HCT116 (cell line): ENCODE data around the gene SNED1. TPM values are rescaled to one million over a fixed set of nuclear protein-coding genes. Genes with fewer than 3 reads are reported as not detected.

ENCODE experiments used
- ATAC-seq: fragments of 200-7000 bp; cut with Tn5 transposase; 2 replicates; pipeline ENCODE4 v1.9.1; 2020; ENCODE audit warnings: mild to moderate bottlenecking, moderate library complexity
- BruUV-seq: library from RNA; stranded (reverse); fragments of 400-500 nt; replicated peaks from 2 replicates; lab custom pipeline; 2021; lab: Mats Ljungman, UMichigan
- CTCF ChIA-PET: fragments of 300-600 bp; sonication (Branson Sonifier 250); formaldehyde crosslinking; loops from one replicate; lab custom pipeline; 2021; ENCODE audit warnings: antibody characterized with exemption; lab: Charles Lee
- POLR2A ChIA-PET: fragments of 300-600, 350-600 bp; sonication (Branson Sonifier 250); formaldehyde crosslinking; loops from one replicate; lab custom pipeline; 2021; ENCODE audit warnings: antibody characterized with exemption; lab: Charles Lee
- RAD21 ChIA-PET, 2 experiments: fragments of 300-600 bp; sonication (Branson Sonifier 250); formaldehyde crosslinking; loops; one replicate each; lab custom pipeline; 2023; ENCODE audit warnings: low total read pairs in 2 of 2; ENCODE audit not compliant: uncharacterized antibody in 2 of 2, unreplicated experiment in 2 of 2, low non-redundant PET in 1 of 2; lab: Charles Lee
- DNase-seq: peaks from one replicate; pipeline ENCODE4 v3.0.0-alpha.2; 2010; ENCODE audit warnings: low read depth, low spot score
- H2AFZ ChIP-seq: fragments of 200-600 bp; shearing (Covaris generic), sonication (generic); 2 replicates; pipeline ENCODE4 v1.6.1; 2017; ENCODE audit warnings: low read depth, mixed run types, mixed read lengths, antibody characterized with exemption, low read length; ENCODE audit not compliant: poor library complexity, severe bottlenecking
- H3K27ac ChIP-seq: 2 replicates; pipeline ENCODE4 v1.5.1; 2012; ENCODE audit warnings: low read depth, low read length
- H3K27me3 ChIP-seq: fragments of 200-600 bp; sonication (generic); 2 replicates; pipeline ENCODE4 v1.6.1; 2016; ENCODE audit warnings: mixed run types, low read length, mixed read lengths; ENCODE audit not compliant: insufficient read depth
- H3K36me3 ChIP-seq, 2 experiments: fragments of 200-500 bp in 1 of 2; fragments of 200-600 bp in 1 of 2; sonication (Bioruptor generic) in 1 of 2; sonication (generic) in 1 of 2; 2 replicates each; pipeline versions ENCODE4 v1.5.1 to v1.6.1; 2014 to 2016; ENCODE audit warnings: low read length in 2 of 2, inconsistent platforms in 1 of 2, mixed read lengths in 1 of 2, mixed run types in 1 of 2; ENCODE audit not compliant: insufficient read depth in 2 of 2, control insufficient read depth in 1 of 2
- H3K4me1 ChIP-seq, 2 experiments: fragments of 200-600 bp in 1 of 2; sonication (generic) in 1 of 2; 2 replicates each; pipeline versions ENCODE4 v1.5.1 to v1.6.1; 2012 to 2017; ENCODE audit warnings: low read length in 2 of 2, inconsistent platforms in 1 of 2, mild to moderate bottlenecking in 1 of 2, mixed read lengths in 1 of 2, mixed run types in 1 of 2, moderate library complexity in 1 of 2; ENCODE audit not compliant: insufficient read depth in 2 of 2, control insufficient read depth in 1 of 2
- H3K4me2 ChIP-seq: fragments of 200-600 bp; sonication (generic); 2 replicates; pipeline ENCODE4 v1.6.1; 2017; ENCODE audit warnings: mixed run types, low read length, mixed read lengths
- H3K4me3 ChIP-seq, 2 experiments: fragments of 200-600 bp in 1 of 2; sonication (generic) in 1 of 2; replicated peaks in 1 of 2; 2 replicates each; pipeline ENCODE4 v1.5.1; 2011 to 2016; ENCODE audit warnings: low read length in 2 of 2, control low read depth in 1 of 2, low read depth in 1 of 2, mild to moderate bottlenecking in 1 of 2, mixed read lengths in 1 of 2, mixed run types in 1 of 2
- H3K79me2 ChIP-seq: fragments of 200-600 bp; sonication (generic); 2 replicates; pipeline ENCODE4 v1.6.1; 2017; ENCODE audit warnings: mild to moderate bottlenecking, mixed run types, low read length, moderate library complexity, mixed read lengths; ENCODE audit not compliant: insufficient read depth
- H3K9ac ChIP-seq: fragments of 200-600 bp; sonication (generic); 2 replicates; pipeline ENCODE4 v1.6.1; 2016; ENCODE audit warnings: low read length, mixed read lengths
- H3K9me2 ChIP-seq: fragments of 200-600 bp; sonication (generic), shearing (Covaris generic); 2 replicates; pipeline ENCODE4 v1.6.1; 2017; ENCODE audit warnings: mixed run types, mild to moderate bottlenecking, moderate library complexity; ENCODE audit not compliant: insufficient read depth
- H3K9me3 ChIP-seq, 2 experiments: fragments of 200-500 bp in 1 of 2; fragments of 200-600 bp in 1 of 2; sonication (Bioruptor generic) in 1 of 2; sonication (generic) in 1 of 2; 2 replicates each; pipeline ENCODE4 v1.6.1; 2014 to 2017; ENCODE audit warnings: low read length in 2 of 2, mixed read lengths in 2 of 2, inconsistent platforms in 1 of 2, low read depth in 1 of 2, mild to moderate bottlenecking in 1 of 2, mixed run types in 1 of 2, moderate library complexity in 1 of 2; ENCODE audit not compliant: control insufficient read depth in 1 of 2, insufficient read depth in 1 of 2
- H4K20me1 ChIP-seq: fragments of 200-600 bp; sonication (generic), shearing (Covaris generic); 2 replicates; pipeline ENCODE4 v1.6.1; 2017; ENCODE audit warnings: mixed run types, mild to moderate bottlenecking, moderate library complexity; ENCODE audit not compliant: insufficient read depth
- ATF3 ChIP-seq: IDR thresholded peaks from 2 replicates; pipeline ENCODE4 v1.6.1; 2012
- CEBPB ChIP-seq: IDR thresholded peaks from 2 replicates; pipeline ENCODE4 v1.6.1; 2012; ENCODE audit warnings: low read depth
- EGR1 ChIP-seq: IDR thresholded peaks from 2 replicates; pipeline ENCODE4 v1.6.1; 2012; ENCODE audit warnings: low read depth
- ELF1 ChIP-seq: IDR thresholded peaks from 2 replicates; pipeline ENCODE4 v1.6.1; 2012; ENCODE audit warnings: low read depth, borderline replicate concordance
- EZH2 ChIP-seq: fragments of 200-600 bp; sonication (generic); IDR thresholded peaks from 2 replicates; pipeline ENCODE4 v1.6.1; 2017; ENCODE audit warnings: antibody characterized with exemption, mixed run types
- EZH2phosphoT487 ChIP-seq: fragments of 200-600 bp; IDR thresholded peaks from 2 replicates; pipeline ENCODE4 v1.6.1; 2018; ENCODE audit warnings: antibody characterized with exemption, borderline replicate concordance
- JUND ChIP-seq: IDR thresholded peaks from 2 replicates; pipeline ENCODE4 v1.6.1; 2012
- MAX ChIP-seq: IDR thresholded peaks from 2 replicates; pipeline ENCODE4 v1.6.1; 2012
- POLR2A ChIP-seq: IDR thresholded peaks from 2 replicates; pipeline ENCODE4 v1.7.0; 2011; ENCODE audit warnings: borderline replicate concordance; ENCODE audit not compliant: insufficient read depth, insufficient read length; ENCODE audit errors: extremely low read depth
- POLR2AphosphoS5 ChIP-seq: IDR thresholded peaks from 2 replicates; pipeline ENCODE4 v1.6.1; 2011; ENCODE audit warnings: mild to moderate bottlenecking, low read depth, low read length, moderate library complexity
- SIN3A ChIP-seq: IDR thresholded peaks from 2 replicates; pipeline ENCODE4 v1.6.1; 2012; ENCODE audit warnings: low read depth
- SP1 ChIP-seq: IDR thresholded peaks from 2 replicates; pipeline ENCODE4 v1.6.1; 2012; ENCODE audit warnings: low read depth
- SRF ChIP-seq: IDR thresholded peaks from 2 replicates; pipeline ENCODE4 v1.6.1; 2012; ENCODE audit warnings: low read depth
- TCF7L2 ChIP-seq: IDR thresholded peaks from 2 replicates; pipeline ENCODE4 v1.7.0; 2011; ENCODE audit warnings: borderline replicate concordance, inconsistent platforms; ENCODE audit not compliant: insufficient read depth, insufficient read length; ENCODE audit errors: extremely low read depth
- YY1 ChIP-seq: IDR thresholded peaks from 2 replicates; pipeline ENCODE4 v1.6.1; 2011; ENCODE audit warnings: low read length, low read depth, moderate library complexity, mild to moderate bottlenecking; ENCODE audit not compliant: insufficient replicate concordance; ENCODE audit errors: extremely low read depth
- ZBTB33 ChIP-seq: IDR thresholded peaks from 2 replicates; pipeline ENCODE4 v1.6.1; 2011; ENCODE audit warnings: mild to moderate bottlenecking, low read length, moderate library complexity; ENCODE audit not compliant: insufficient replicate concordance; ENCODE audit errors: extremely low read depth
- ZFX ChIP-seq: fragments of 450-650 bp; IDR thresholded peaks from 2 replicates; pipeline ENCODE4 v1.6.1; 2017
- ZNF274 ChIP-seq: fragments of 200-500 bp; sonication (Bioruptor generic); IDR thresholded peaks from 2 replicates; pipeline ENCODE4 v1.6.1; 2014; ENCODE audit warnings: mild to moderate bottlenecking, low read depth, low read length, inconsistent platforms
- intact Hi-C: fragments of 100-400 bp; cut with micrococcal nuclease; formaldehyde crosslinking; loops from 2 replicates; pipeline ENCODE4 v1.10.0; 2022
- total RNA-seq: library from RNA; stranded (reverse); gene quantifications from one replicate; pipeline ENCODE4 v1.2.1, GENCODE V29; 2021; ENCODE audit not compliant: unreplicated experiment

The SNED1 gene
- total RNA-seq, 1 experiment from 2014 or later, result 9.6 TPM

GRCh38 chr2:241094172-241094571, 95.8 kb downstream of the SNED1 start:
- TF ChIP-seq EZH2, result no peak
- TF ChIP-seq EZH2phosphoT487, result no peak
- TF ChIP-seq POLR2AphosphoS5, result no peak
- no peak for TF ChIP-seq EGR1
- no peak for TF ChIP-seq SP1
- TF ChIP-seq JUND, result no peak
- no peak for TF ChIP-seq POLR2A
- TF ChIP-seq YY1, result no peak
- TF ChIP-seq SRF, result no peak
- no peak for TF ChIP-seq ZFX
- Histone ChIP-seq H3K4me3 (no peak overlapping the region), H3K9me3 (no peaks in the 10 kb centered on the region), H3K4me2 (no peak overlapping the region), H3K27ac (no peak overlapping the region), H2AFZ (no peak overlapping the region), H3K79me2 (peaks cover 23% of the 10 kb centered on the region), H3K27me3 (no peaks in the 10 kb centered on the region), H3K9me2 (no peaks in the 10 kb centered on the region), H3K9ac (no peak overlapping the region), H4K20me1 (no peaks in the 10 kb centered on the region), H3K4me1 (no peaks in the 10 kb centered on the region), H3K36me3 (peaks cover 23 to 32% of the 10 kb centered on the region in 2 experiments)
- DNase-seq, result no peak
- BruUV-seq, result no TSS peak
- RAD21 ChIA-PET, result no interaction called here
- intact Hi-C loops, result no loop called here
- POLR2A ChIA-PET, result no interaction called here
- CTCF ChIA-PET, result no interaction called here
- no peak for ATAC-seq

GRCh38 chr2:241094924-241095420, 96.6 kb downstream of the SNED1 start:
- intact Hi-C loops, result no loop called here
- POLR2A ChIA-PET, result no interaction called here
- peaks cover 30% of the 10 kb centered on the region for H3K79me2 ChIP-seq
- RAD21 ChIA-PET, result no interaction called here
- H3K9me2 ChIP-seq, result no peaks in the 10 kb centered on the region
- H2AFZ ChIP-seq, result no peak overlapping the region
- no peak for ATAC-seq
- H3K27me3 ChIP-seq, result no peaks in the 10 kb centered on the region
- H3K9ac ChIP-seq, result no peak overlapping the region
- H3K4me2 ChIP-seq, result no peak overlapping the region
- no peak for DNase-seq
- H3K9me3 ChIP-seq, result no peaks in the 10 kb centered on the region
- BruUV-seq, result no TSS peak
- H3K36me3 ChIP-seq, result peaks cover 26 to 35% of the 10 kb centered on the region in 2 experiments
- no peaks in the 10 kb centered on the region for H3K4me1 ChIP-seq
- CTCF ChIA-PET, result no interaction called here
- no peaks in the 10 kb centered on the region for H4K20me1 ChIP-seq
- no peak overlapping the region for H3K27ac ChIP-seq
- no peak overlapping the region for H3K4me3 ChIP-seq
- TF ChIP-seq SP1 (no peak), YY1 (no peak), TCF7L2 (no peak), ELF1 (no peak), EZH2phosphoT487 (no peak), ATF3 (no peak), SIN3A (no peak), POLR2A (no peak), ZFX (no peak), SRF (no peak), ZBTB33 (no peak), CEBPB (no peak), ZNF274 (no peak), POLR2AphosphoS5 (no peak), MAX (no peak)
